CD14-positive monocyte (primary cell): ENCODE measurements around the gene CDH23. TPM values are rescaled to one million over a fixed set of nuclear protein-coding genes. Genes with fewer than 3 reads are reported as not detected.

ENCODE experiments used
- DNase-seq, 3 donors: peaks; one replicate each; pipeline ENCODE4 v3.0.0-alpha.2; 2011 to 2022
- H2AFZ ChIP-seq: 2 replicates; pipeline ENCODE4 v1.6.0; 2012; ENCODE audit warnings: mild to moderate bottlenecking, low read depth, low read length, inconsistent platforms; ENCODE audit not compliant: insufficient read depth, poor library complexity, severe bottlenecking
- H3K27ac ChIP-seq, 2 donors: 1 replicate in 1 of 2; 2 replicates in 1 of 2; pipeline ENCODE4 v1.5.1; 2012 to 2013; ENCODE audit warnings: low read length in 2 of 2, control low read depth in 1 of 2, inconsistent platforms in 1 of 2, low read depth in 1 of 2, mild to moderate bottlenecking in 1 of 2
- H3K27me3 ChIP-seq, 2 donors: one replicate each; pipeline versions ENCODE4 v1.6.0 to v1.6.1; 2011 to 2013; ENCODE audit warnings: low read length in 2 of 2; ENCODE audit not compliant: control insufficient read depth in 2 of 2, insufficient read depth in 2 of 2
- H3K36me3 ChIP-seq, 2 donors: replicated peaks in 1 of 2; 1 replicate in 1 of 2; 2 replicates in 1 of 2; pipeline versions ENCODE4 v1.5.1 to v1.6.1; 2012 to 2013; ENCODE audit warnings: low read length in 2 of 2, control low read depth in 1 of 2, inconsistent platforms in 1 of 2, mild to moderate bottlenecking in 1 of 2; ENCODE audit not compliant: insufficient read depth in 2 of 2, control insufficient read depth in 1 of 2
- H3K4me1 ChIP-seq, 2 donors: 1 replicate in 1 of 2; 2 replicates in 1 of 2; pipeline versions ENCODE4 v1.5.1 to v1.6.1; 2012 to 2013; ENCODE audit warnings: low read length in 2 of 2, control low read depth in 1 of 2, inconsistent platforms in 1 of 2, mild to moderate bottlenecking in 1 of 2, moderate library complexity in 1 of 2; ENCODE audit not compliant: insufficient read depth in 2 of 2, control insufficient read depth in 1 of 2
- H3K4me2 ChIP-seq: replicated peaks from 2 replicates; pipeline ENCODE3; 2012; ENCODE audit warnings: low read length, moderate library complexity, mild to moderate bottlenecking; ENCODE audit not compliant: poor library complexity, severe bottlenecking; ENCODE audit errors: extremely low read depth
- H3K4me3 ChIP-seq, 3 experiments: fragments of 200-600 bp in 1 of 3; sonication (generic) in 1 of 3; replicated peaks in 1 of 3; 1 replicate in 2 of 3; 2 replicates in 1 of 3; pipeline ENCODE4 v1.5.1; 2011 to 2013; ENCODE audit warnings: low read length in 3 of 3, mild to moderate bottlenecking in 3 of 3, control low read depth in 2 of 3, low read depth in 2 of 3, inconsistent platforms in 1 of 3, moderate library complexity in 1 of 3
- H3K79me2 ChIP-seq: 2 replicates; pipeline ENCODE4 v1.6.0; 2012; ENCODE audit warnings: mild to moderate bottlenecking, control low read depth, inconsistent platforms, low read length, moderate library complexity; ENCODE audit not compliant: insufficient read depth
- H3K9ac ChIP-seq: 2 replicates; pipeline ENCODE4 v1.6.0; 2017; ENCODE audit warnings: low read length, mild to moderate bottlenecking; ENCODE audit not compliant: insufficient read depth, poor library complexity, severe bottlenecking
- H3K9me3 ChIP-seq, 2 donors: replicated peaks in 1 of 2; 1 replicate in 1 of 2; 2 replicates in 1 of 2; pipeline versions ENCODE4 v1.5.1 to v1.6.1; 2012 to 2013; ENCODE audit warnings: low read length in 2 of 2, control low read depth in 1 of 2; ENCODE audit not compliant: control insufficient read depth in 1 of 2, insufficient read depth in 1 of 2
- H4K20me1 ChIP-seq: 2 replicates; pipeline ENCODE4 v1.6.0; 2012; ENCODE audit warnings: mild to moderate bottlenecking, low read length, control low read depth, moderate library complexity; ENCODE audit not compliant: insufficient read depth
- H3K27ac Mint-ChIP-seq, 7 donors: one replicate each; pipeline ENCODE4 v1.8.0; 2020; ENCODE audit warnings: mild to moderate bottlenecking in 7 of 7, mixed read lengths in 7 of 7, moderate library complexity in 6 of 7, inconsistent platforms in 2 of 7
- H3K27me3 Mint-ChIP-seq, 3 donors: one replicate each; pipeline ENCODE4 v1.8.0; 2021 to 2022; ENCODE audit warnings: low read depth in 3 of 3, mild to moderate bottlenecking in 3 of 3, mixed read lengths in 3 of 3, moderate library complexity in 3 of 3, inconsistent platforms in 1 of 3
- H3K36me3 Mint-ChIP-seq, 2 donors: one replicate each; pipeline ENCODE4 v1.8.0; 2020; ENCODE audit warnings: mixed read lengths in 2 of 2, inconsistent platforms in 1 of 2, mild to moderate bottlenecking in 1 of 2
- H3K4me1 Mint-ChIP-seq: one replicate; pipeline ENCODE4 v1.8.0; 2020; ENCODE audit warnings: mild to moderate bottlenecking, mixed read lengths
- H3K4me3 Mint-ChIP-seq, 2 donors: one replicate each; pipeline ENCODE4 v1.8.0; 2020; ENCODE audit warnings: mild to moderate bottlenecking in 2 of 2, mixed read lengths in 2 of 2, moderate library complexity in 1 of 2
- H3K9me3 Mint-ChIP-seq, 7 donors: one replicate each; pipeline ENCODE4 v1.8.0; 2020 to 2022; ENCODE audit warnings: mixed read lengths in 7 of 7, mild to moderate bottlenecking in 6 of 7, moderate library complexity in 6 of 7, inconsistent platforms in 2 of 7
- CTCF ChIP-seq: fragments of 200-600 bp; IDR thresholded peaks from one replicate; pipeline ENCODE4 v1.8.0; 2022; ENCODE audit warnings: antibody characterized with exemption, mild to moderate bottlenecking
- WGBS: methylation state at CpG from one replicate; pipeline ENCODE4 v1.1.5; 2013; ENCODE audit warnings: missing lambda C conversion rate; ENCODE audit not compliant: insufficient coverage; 5-methylcytosine and 5-hydroxymethylcytosine counted together
- intact Hi-C, 2 donors: fragments of 100-400 bp; cut with micrococcal nuclease; formaldehyde crosslinking; loops; one replicate each; pipeline versions ENCODE4 v1.15.0 to v1.15.1; 2023
- polyA plus RNA-seq, 3 donors: library from polyadenylated mRNA; depleted of rRNA in 1 of 3; unstranded in 2 of 3; stranded (reverse) in 1 of 3; fragments of 300-500 nt in 2 of 3; fragments of >200 nt in 1 of 3; fragmentation: Illumina TruSeq in 2 of 3; gene quantifications; 1 replicate in 2 of 3; 2 replicates in 1 of 3; pipeline ENCODE4 v1.2.3, GENCODE V29; 2012 to 2021

CDH23 gene
- polyA plus RNA-seq, 3 donors: 8.2 to 36.2 (median 10.5) TPM

GRCh38 chr10:71353639-71354038 lies 43.1 kb upstream of the CDH23 start:
- Mint-ChIP-seq H3K36me3 (peaks cover 87 to 95% of the 10 kb centered on the region in 2 donors), H3K9me3 (peaks cover 0 to under 1% (median 0%) of the 10 kb centered on the region in 7 donors), H3K4me3 (no peak overlapping the region), H3K4me1 (peaks cover 39% of the 10 kb centered on the region), H3K27me3 (peaks cover 0 to 2% (median 2%) of the 10 kb centered on the region in 3 donors), H3K27ac (no peak overlapping the region)
- H3K4me1 ChIP-seq: peaks cover 36 to 37% of the 10 kb centered on the region in 2 donors
- no peak overlapping the region for H3K4me2 ChIP-seq
- no peaks in the 10 kb centered on the region for H3K79me2 ChIP-seq
- DNase-seq: no peak
- no peaks in the 10 kb centered on the region for H3K9me3 ChIP-seq
- no peak overlapping the region for H3K27ac ChIP-seq
- no peaks in the 10 kb centered on the region for H3K27me3 ChIP-seq
- H3K36me3 ChIP-seq: peaks cover 64 to 95% of the 10 kb centered on the region in 2 donors
- TF ChIP-seq CTCF: no peak
- no peak overlapping the region for H3K9ac ChIP-seq
- H2AFZ ChIP-seq: no peak overlapping the region
- intact Hi-C loops: no loop called here
- peaks cover 6% of the 10 kb centered on the region for H4K20me1 ChIP-seq
- no peak overlapping the region for H3K4me3 ChIP-seq
- 67% methylated on average over 3 of the region's 9 CpGs for WGBS

GRCh38 chr10:71354776-71355175 lies 41.9 kb upstream of the CDH23 start:
- peak overlapping the region in 1 of 7 donors; percentile 7 for H3K27ac Mint-ChIP-seq
- H4K20me1 ChIP-seq: peaks cover 6% of the 10 kb centered on the region
- no peak overlapping the region for H3K27ac ChIP-seq
- H3K79me2 ChIP-seq: no peaks in the 10 kb centered on the region
- TF ChIP-seq CTCF: no peak
- no peaks in the 10 kb centered on the region for H3K27me3 ChIP-seq
- peaks cover 79 to 90% of the 10 kb centered on the region in 2 donors for H3K36me3 Mint-ChIP-seq
- H3K9me3 Mint-ChIP-seq: peaks cover 0 to 4% (median 0%) of the 10 kb centered on the region in 7 donors
- DNase-seq: no peak
- no peaks in the 10 kb centered on the region for H3K9me3 ChIP-seq
- H3K36me3 ChIP-seq: peaks cover 54 to 84% of the 10 kb centered on the region in 2 donors
- intact Hi-C loops: no loop called here
- H3K4me3 Mint-ChIP-seq: no peak overlapping the region
- 98% methylated on average over 5 of the region's 7 CpGs for WGBS
- no peak overlapping the region for H3K9ac ChIP-seq
- no peak overlapping the region for H3K4me3 ChIP-seq
- H3K27me3 Mint-ChIP-seq: peaks cover 0 to 2% (median 1%) of the 10 kb centered on the region in 3 donors
- peaks cover 48% of the 10 kb centered on the region for H3K4me1 Mint-ChIP-seq
- no peak overlapping the region for H3K4me2 ChIP-seq
- no peak overlapping the region for H2AFZ ChIP-seq
- peaks cover 47 to 48% of the 10 kb centered on the region in 2 donors for H3K4me1 ChIP-seq
